Stimulated activated CD4-positive, alpha-beta T cell treated with anti-CD3 and anti-CD28 coated beads, Interleukin-2, amount 100 ng/mL, for 4 hours (primary cell): ENCODE results near the gene HNRNPA1.
"Not testable (repeated sequence)": the region's sequence is repeated elsewhere in the genome, so short reads cannot be mapped to it uniquely, and the experiment has no call there.

Source experiments
- DNase-seq: peaks from one replicate; pipeline ENCODE4 v3.0.0-alpha.2; 2020; ENCODE audit warnings: low read depth

The HNRNPA1 gene

DNA sequence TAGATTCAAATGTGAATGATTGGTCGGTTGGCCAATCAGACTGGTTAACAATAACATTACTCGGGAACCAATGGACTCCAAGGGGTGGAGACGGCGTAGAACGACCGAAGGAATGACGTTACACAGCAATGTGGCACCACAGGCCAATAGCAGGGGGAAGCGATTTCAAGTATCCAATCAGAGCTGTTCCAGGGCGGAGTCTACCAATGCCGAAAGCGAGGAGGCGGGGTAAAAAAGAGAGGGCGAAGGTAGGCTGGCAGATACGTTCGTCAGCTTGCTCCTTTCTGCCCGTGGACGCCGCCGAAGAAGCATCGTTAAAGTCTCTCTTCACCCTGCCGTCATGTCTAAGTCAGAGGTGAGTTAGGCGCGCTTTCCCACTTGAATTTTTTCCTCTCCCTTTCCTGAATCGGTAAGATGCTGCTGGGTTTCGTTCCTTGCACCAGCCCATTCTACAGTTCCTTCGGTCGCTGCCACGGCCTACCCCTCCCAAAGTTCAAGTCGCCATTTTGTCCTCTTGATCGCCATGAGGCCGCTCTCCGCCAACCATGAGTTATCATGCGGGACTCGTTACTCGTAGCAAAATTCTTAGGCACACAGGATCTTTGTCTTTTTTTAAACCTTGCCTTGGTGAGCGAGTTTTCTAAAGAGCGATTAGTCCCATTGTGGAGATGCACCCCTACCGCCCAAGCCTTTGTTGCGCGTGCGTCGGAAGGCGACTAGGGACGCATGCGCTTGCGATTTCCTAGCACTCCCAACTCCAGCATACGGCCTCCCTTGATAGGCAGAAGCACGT is at the start of gene HNRNPA1:
TSS of gene HNRNPA1 (plus strand) at position 259 of the 793 bp plus-strand sequence. CDS start at position 341, 82 bp downstream.
- DNase-seq = peak; percentile 95

DNA sequence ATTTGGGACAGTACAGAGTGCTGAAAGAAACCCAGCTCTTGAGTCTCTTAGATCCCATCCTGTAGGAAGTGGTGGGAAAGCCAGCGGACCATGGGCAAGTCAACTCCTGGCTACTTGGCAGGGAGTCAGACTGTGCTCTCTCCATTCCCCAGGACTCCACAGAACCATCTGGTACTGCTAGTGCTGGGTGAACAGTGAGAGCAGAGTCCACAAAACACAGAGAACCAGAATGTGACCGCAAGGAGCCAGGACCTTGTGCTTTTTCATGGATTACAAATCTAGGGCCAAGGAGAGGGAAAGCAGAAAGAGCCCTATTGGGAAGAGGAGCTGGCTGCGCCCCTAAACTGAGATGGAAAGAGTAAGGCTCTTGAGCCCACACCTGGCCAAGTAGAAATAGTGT is 49.3 kb upstream of the HNRNPA1 start:
- DNase-seq = not testable (repeated sequence)

DNA sequence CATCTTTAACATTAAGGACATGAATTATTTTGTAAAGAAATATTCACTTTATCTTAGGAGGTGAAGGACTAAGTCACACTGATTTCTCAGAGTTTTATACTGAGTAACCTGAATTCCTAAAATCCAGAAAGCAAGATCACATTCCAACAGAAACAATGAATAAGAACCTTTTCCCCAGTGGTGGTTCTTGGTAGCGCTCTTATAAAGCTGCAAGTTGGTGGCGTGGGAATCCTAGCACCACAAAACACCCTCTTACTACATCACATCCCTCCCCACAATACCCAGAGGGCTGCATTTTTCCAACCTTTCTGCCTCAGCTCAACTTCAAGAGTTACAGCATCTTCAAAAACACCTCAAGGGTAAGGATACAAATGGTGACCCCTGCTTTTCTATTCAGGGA is 47.7 kb upstream of the HNRNPA1 start:
- DNase-seq = no peak

- DNase-seq = no peak
These were observed 42.0 kb upstream of the HNRNPA1 start for GRCh38 chr12:54238531-54238930.

DNA sequence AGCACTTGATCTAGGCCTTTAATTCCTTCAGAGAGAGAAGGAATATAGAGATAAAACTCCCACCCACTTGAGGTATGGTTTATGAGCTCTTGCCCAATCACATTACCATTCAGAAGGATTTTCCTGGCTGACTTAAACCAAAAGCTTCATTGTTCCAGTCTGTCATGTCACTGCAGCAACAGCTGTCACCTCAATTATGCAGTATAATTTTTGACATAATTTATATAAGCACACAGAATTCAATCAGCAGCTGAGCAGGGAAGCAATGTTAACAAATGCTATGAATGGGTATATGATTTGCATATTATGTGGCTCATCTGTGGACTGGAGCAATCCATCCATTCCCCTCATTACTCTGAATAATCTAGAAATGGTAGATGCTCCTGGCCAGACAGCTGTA is 40.9 kb upstream of the HNRNPA1 start:
- no peak for DNase-seq

DNA sequence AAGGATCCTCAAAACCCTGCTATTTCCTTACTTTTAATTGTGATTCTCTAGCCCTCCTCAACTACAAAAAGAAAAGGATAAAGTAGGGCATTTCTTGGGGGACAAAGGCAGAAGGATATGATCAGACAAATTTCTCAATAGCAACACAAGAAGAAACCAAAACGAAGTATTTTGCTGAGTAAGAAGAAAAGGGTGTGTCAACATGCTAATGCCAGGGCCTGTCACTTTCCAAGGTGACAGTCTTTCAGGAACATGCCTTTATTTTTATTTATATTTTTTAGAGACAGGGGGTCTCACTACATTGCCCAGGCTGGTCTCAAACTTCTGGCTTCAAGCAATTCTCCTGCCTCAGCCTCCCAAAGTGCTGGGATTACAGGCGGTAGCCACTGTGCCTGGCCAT is 40.4 kb upstream of the HNRNPA1 start:
- DNase-seq = no peak

- DNase-seq = no peak
These were observed 39.4 kb upstream of the HNRNPA1 start for GRCh38 chr12:54240971-54241588.

GRCh38 chr12:54246011-54246641 is 34.4 kb upstream of the HNRNPA1 start:
- no peak for DNase-seq

- peak; percentile 14 for DNase-seq
These were observed 31.0 kb upstream of the HNRNPA1 start for GRCh38 chr12:54249489-54249888.

GRCh38 chr12:54251667-54252284 is 28.8 kb upstream of the HNRNPA1 start:
- DNase-seq = no peak

DNA sequence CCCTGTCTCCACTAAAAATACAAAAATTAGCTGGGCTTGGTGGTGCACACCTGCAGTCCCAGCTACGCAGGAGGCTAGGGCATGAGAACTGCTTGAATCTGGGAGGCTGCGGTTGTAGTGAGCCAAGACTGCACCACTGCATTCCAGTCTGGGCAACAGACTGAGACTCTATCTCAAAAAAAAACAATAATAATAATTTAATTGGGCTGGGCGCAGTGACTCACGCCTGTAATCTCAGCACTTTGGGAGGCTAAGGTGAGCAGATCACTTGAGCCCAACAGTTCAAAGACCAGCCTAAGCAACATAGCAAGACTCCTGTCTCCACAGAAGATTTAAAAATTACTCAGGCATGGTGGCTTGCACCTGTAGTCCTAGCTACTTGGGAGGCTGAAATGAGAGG is 27.3 kb upstream of the HNRNPA1 start:
- no peak for DNase-seq

DNA sequence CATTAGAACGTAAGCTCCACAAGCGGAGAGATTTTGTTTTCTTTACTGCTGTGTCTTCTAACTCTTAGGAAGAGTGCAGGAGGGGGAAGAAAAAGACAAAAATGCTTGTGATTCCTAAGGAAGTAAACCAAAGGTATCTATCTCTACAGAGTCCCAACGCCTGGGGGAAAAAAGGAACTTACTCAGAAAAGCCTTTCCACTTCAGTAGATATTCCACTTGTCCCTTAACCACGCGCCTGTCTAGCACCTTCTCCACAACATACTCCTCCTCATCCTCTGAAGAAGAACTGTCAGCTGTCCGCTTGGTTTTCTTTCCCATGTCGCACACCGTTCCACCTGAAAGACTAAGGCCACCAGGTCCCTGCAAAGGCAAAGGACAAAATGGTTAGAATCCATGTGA is 23.2 kb upstream of the HNRNPA1 start:
- no peak for DNase-seq

DNA sequence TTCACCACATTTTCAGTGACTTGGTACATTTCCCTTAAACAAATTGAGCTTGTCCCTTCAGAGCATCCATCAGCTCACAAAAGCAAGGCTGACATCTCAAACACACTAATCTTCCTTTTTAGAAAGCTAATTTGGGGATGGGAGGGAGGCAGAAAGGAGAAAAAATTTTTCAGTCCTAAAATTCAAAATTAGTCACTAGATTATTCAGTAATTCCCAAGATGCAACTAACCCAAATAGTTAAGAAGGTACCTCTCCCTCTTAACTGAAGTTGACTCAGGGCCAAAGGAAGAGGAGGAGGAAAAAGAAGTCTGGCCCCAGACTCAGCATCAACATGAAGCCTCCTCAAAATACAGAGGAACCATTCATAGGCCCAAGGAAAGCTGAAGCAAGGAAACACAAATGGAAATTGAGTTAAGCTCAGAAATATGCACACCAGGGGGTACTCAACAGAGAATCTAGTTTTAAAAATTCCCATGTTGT is 22.3 kb upstream of the HNRNPA1 start:
- DNase-seq = no peak

DNA sequence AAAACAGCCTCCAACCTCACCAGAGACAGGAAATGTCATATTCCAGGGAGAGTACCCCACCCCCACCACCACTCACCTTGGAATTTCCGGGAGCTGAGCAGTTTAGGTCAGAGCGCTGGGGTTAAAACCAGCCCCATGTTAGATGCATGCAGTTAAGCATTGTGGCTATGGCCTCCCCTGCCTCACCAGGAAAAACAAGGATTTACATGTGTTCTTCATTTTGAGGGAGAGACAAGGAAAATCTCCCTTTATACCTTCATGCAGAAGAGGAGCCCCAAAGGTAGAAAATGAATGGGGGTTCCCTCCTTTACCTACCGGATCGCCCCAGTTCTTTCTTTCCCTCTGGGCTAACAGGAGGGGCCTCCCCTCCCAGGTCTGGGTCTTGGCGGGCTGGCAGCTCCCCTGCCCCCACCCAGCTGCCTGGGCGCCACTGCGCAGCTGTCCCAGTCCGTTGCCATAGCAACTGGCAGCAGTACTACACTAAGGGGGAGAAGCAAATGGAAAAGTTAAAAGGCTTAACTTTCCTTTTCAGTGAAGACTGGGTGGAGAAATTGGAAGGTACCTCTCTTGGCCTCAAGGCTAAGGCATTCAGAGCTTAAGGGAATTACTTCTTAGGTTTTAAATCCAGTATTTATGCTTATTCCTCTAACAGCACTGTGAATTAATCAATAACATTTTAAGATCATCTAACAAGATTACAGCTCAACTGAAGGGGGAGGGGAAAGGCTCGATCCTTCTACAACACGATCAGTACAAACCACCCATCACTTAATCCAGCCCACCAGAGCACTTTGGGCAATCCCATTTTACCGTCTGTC is 21.1 kb upstream of the HNRNPA1 start:
- DNase-seq = peak; percentile 33

DNA sequence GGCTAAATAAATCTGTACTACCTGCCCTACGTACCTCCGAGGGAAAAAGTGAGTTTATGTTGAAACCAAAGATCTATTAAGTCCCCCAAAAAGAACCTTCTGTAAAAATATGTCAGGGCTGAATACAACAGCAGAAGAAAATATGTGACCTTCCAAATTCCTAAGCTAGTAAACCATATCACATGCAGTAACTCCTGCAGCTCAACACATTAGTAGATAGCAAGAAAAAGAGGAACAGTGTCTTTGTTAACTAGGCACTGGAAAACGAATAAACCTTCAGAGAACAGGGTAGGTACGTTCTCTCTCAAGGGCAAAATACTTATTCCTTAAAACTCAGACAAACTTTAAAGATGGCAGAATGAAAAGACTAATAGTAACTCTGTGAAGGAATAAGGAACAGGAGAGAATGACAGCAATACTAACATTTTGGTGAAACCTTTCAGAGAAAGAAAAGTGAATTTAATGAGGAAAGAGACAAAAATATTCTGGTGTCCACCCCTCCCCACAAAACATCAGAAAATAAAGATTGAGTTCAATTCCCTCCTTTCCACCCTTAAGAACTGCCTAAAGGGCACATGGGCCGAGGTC is 18.6 kb upstream of the HNRNPA1 start:
- DNase-seq = no peak

GRCh38 chr12:54262403-54262925 is 18.1 kb upstream of the HNRNPA1 start:
- no peak for DNase-seq

GRCh38 chr12:54265364-54265812 is 15.1 kb upstream of the HNRNPA1 start:
- DNase-seq = no peak

GRCh38 chr12:54266852-54267251 is 13.7 kb upstream of the HNRNPA1 start:
- no peak for DNase-seq

DNA sequence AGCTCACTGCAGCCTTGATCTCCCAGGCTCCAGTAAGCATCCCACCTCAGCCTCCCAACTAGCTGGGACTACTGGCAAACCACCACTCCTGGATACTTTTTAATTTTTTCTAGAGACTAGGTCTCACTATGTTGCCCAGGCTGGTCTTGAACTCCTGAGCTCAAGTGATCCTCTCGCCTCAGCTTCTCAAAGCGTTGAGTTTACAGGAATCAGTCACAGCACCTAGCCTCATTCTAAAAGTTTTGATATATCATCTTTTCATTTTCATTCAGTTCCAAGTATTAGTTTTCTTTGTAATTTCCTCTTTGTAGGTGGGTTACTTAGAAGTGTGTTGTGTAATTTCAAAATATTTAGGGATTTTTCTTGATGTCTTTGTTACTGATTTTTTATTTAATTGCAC is 10.2 kb upstream of the HNRNPA1 start:
- no peak for DNase-seq

GRCh38 chr12:54272214-54272613 is 8.3 kb upstream of the HNRNPA1 start:
- no peak for DNase-seq

DNA sequence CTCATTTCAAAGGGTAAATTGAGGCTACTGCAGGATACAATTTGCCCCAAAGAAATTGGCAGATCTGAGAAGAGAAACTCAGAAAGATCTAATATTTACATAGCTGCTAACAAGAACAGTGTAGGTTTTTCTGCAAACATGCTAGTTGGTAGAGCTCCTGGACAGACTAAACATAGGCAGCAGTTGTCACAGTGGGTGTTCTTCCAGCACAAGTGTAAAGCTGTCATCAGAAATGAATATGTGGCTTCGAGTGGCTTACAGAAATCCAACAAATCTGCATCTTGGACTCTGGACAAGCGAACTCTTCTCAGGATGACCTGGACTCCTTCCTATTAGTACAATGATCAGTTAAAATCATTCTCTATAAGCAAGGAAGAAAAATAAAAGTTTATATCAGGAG is 6.5 kb upstream of the HNRNPA1 start:
- DNase-seq = no peak
